Subcutaneous abdominal adipose tissue (tissue), 5 donors: Measurements from ENCODE around the gene INTS1.

ENCODE experiments used
- H3K27ac ChIP-seq: one replicate; pipeline ENCODE4 v1.7.0; 2013; ENCODE audit warnings: low read depth, mild to moderate bottlenecking, inconsistent platforms, low read length, moderate library complexity
- H3K27me3 ChIP-seq, 5 donors: one replicate each; pipeline ENCODE4 v1.7.0; 2013; ENCODE audit warnings: low read length in 5 of 5, inconsistent platforms in 1 of 5; ENCODE audit not compliant: control insufficient read depth in 5 of 5, insufficient read depth in 4 of 5
- H3K36me3 ChIP-seq, 5 donors: one replicate each; pipeline ENCODE4 v1.7.0; 2013; ENCODE audit warnings: low read length in 5 of 5; ENCODE audit not compliant: control insufficient read depth in 5 of 5, insufficient read depth in 5 of 5
- H3K4me1 ChIP-seq, 5 donors: one replicate each; pipeline ENCODE4 v1.7.0; 2013; ENCODE audit warnings: low read length in 5 of 5, mild to moderate bottlenecking in 3 of 5, moderate library complexity in 1 of 5; ENCODE audit not compliant: control insufficient read depth in 5 of 5, insufficient read depth in 5 of 5
- H3K4me3 ChIP-seq, 5 donors: one replicate each; pipeline ENCODE4 v1.7.0; 2013; ENCODE audit warnings: low read length in 5 of 5, low read depth in 1 of 5
- H3K9ac ChIP-seq, 5 donors: one replicate each; pipeline ENCODE4 v1.7.0; 2013; ENCODE audit warnings: low read length in 5 of 5, mild to moderate bottlenecking in 4 of 5, moderate library complexity in 3 of 5
- H3K9me3 ChIP-seq, 5 donors: one replicate each; pipeline ENCODE4 v1.7.0; 2013; ENCODE audit warnings: low read length in 5 of 5; ENCODE audit not compliant: control insufficient read depth in 5 of 5
- donor health status: healthy.
- donor health status: healthy.
- donor health status: healthy.
- donor health status: healthy.
- donor health status: healthy.

The INTS1 gene

GRCh38 chr7:1531263-1531978 is 27.2 kb upstream of the INTS1 start:
- Histone ChIP-seq H3K9me3 (no peaks in the 10 kb centered on the region), H3K36me3 (peaks cover 0 to 8% (median 0%) of the 10 kb centered on the region in 5 donors), H3K27me3 (no peaks in the 10 kb centered on the region), H3K9ac (peak overlapping the region in 4 of 5 donors; percentile 76 to 92 (median 82)), H3K4me1 (peaks cover 9 to 60% (median 44%) of the 10 kb centered on the region in 5 donors), H3K27ac (peak overlapping the region; percentile 97), H3K4me3 (peak overlapping the region; percentile 77 to 85 (median 81))

- Histone ChIP-seq H3K36me3 (peaks cover 0 to 8% (median 0%) of the 10 kb centered on the region in 5 donors), H3K4me1 (peaks cover 8 to 56% (median 39%) of the 10 kb centered on the region in 5 donors), H3K27me3 (no peaks in the 10 kb centered on the region), H3K27ac (no peak overlapping the region), H3K9ac (peak overlapping the region in 1 of 5 donors; percentile 76), H3K9me3 (no peaks in the 10 kb centered on the region), H3K4me3 (peak overlapping the region in 4 of 5 donors; percentile 77 to 85 (median 80))
Measured at GRCh38 chr7:1530946-1531262, 26.7 kb upstream of the INTS1 start.

GRCh38 chr7:1529383-1530116 is 25.4 kb upstream of the INTS1 start:
- no peaks in the 10 kb centered on the region for H3K36me3 ChIP-seq
- peaks cover 8 to 45% (median 35%) of the 10 kb centered on the region in 5 donors for H3K4me1 ChIP-seq
- H3K27ac ChIP-seq = no peak overlapping the region
- no peak overlapping the region for H3K9ac ChIP-seq
- H3K4me3 ChIP-seq = peak overlapping the region in 2 of 5 donors; percentile 55 to 85
- H3K27me3 ChIP-seq = no peaks in the 10 kb centered on the region
- H3K9me3 ChIP-seq = no peaks in the 10 kb centered on the region

GRCh38 chr7:1526271-1526754 is 22.1 kb upstream of the INTS1 start:
- H3K4me1 ChIP-seq = peaks cover 3 to 13% (median 4%) of the 10 kb centered on the region in 5 donors
- H3K27ac ChIP-seq = no peak overlapping the region
- no peaks in the 10 kb centered on the region for H3K36me3 ChIP-seq
- peaks cover 0 to 10% (median 7%) of the 10 kb centered on the region in 5 donors for H3K27me3 ChIP-seq
- peak overlapping the region in 3 of 5 donors; percentile 18 to 48 (median 31) for H3K4me3 ChIP-seq
- no peak overlapping the region for H3K9ac ChIP-seq
- H3K9me3 ChIP-seq = no peaks in the 10 kb centered on the region

- no peak overlapping the region for H3K27ac ChIP-seq
- H3K9ac ChIP-seq = no peak overlapping the region
- no peaks in the 10 kb centered on the region for H3K36me3 ChIP-seq
- peaks cover 0 to 10% (median 7%) of the 10 kb centered on the region in 5 donors for H3K27me3 ChIP-seq
- peaks cover 3 to 11% (median 4%) of the 10 kb centered on the region in 5 donors for H3K4me1 ChIP-seq
- no peak overlapping the region for H3K4me3 ChIP-seq
- H3K9me3 ChIP-seq = no peaks in the 10 kb centered on the region
Measured at GRCh38 chr7:1525409-1525808, 21.2 kb upstream of the INTS1 start.

- no peak overlapping the region for H3K27ac ChIP-seq
- H3K4me3 ChIP-seq = no peak overlapping the region
- H3K27me3 ChIP-seq = peaks cover 0 to 10% (median 7%) of the 10 kb centered on the region in 5 donors
- no peaks in the 10 kb centered on the region for H3K36me3 ChIP-seq
- peaks cover 0 to 4% (median 3%) of the 10 kb centered on the region in 5 donors for H3K4me1 ChIP-seq
- H3K9ac ChIP-seq = no peak overlapping the region
- H3K9me3 ChIP-seq = peaks cover 0 to 3% (median 0%) of the 10 kb centered on the region in 5 donors
Measured at GRCh38 chr7:1523844-1524243, 19.7 kb upstream of the INTS1 start.

- H3K27me3 ChIP-seq = peaks cover 0 to 10% (median 7%) of the 10 kb centered on the region in 5 donors
- H3K36me3 ChIP-seq = no peaks in the 10 kb centered on the region
- peaks cover 0 to 4% (median 3%) of the 10 kb centered on the region in 5 donors for H3K4me1 ChIP-seq
- no peak overlapping the region for H3K4me3 ChIP-seq
- no peak overlapping the region for H3K27ac ChIP-seq
- H3K9me3 ChIP-seq = peaks cover 0 to 6% (median 0%) of the 10 kb centered on the region in 5 donors
- no peak overlapping the region for H3K9ac ChIP-seq
Measured at GRCh38 chr7:1523208-1523607, 19.0 kb upstream of the INTS1 start.

GRCh38 chr7:1521456-1521855 is 17.3 kb upstream of the INTS1 start:
- Histone ChIP-seq H3K4me1 (peaks cover 0 to 3% (median 1%) of the 10 kb centered on the region in 5 donors), H3K4me3 (no peak overlapping the region), H3K27me3 (peaks cover 0 to 12% (median 7%) of the 10 kb centered on the region in 5 donors), H3K9ac (no peak overlapping the region), H3K36me3 (no peaks in the 10 kb centered on the region), H3K27ac (no peak overlapping the region), H3K9me3 (peaks cover 0 to 6% (median 0%) of the 10 kb centered on the region in 5 donors)

GRCh38 chr7:1520539-1521234 is 16.5 kb upstream of the INTS1 start:
- peaks cover 0 to 6% (median 0%) of the 10 kb centered on the region in 5 donors for H3K9me3 ChIP-seq
- H3K27me3 ChIP-seq = peaks cover 0 to 12% (median 7%) of the 10 kb centered on the region in 5 donors
- H3K27ac ChIP-seq = no peak overlapping the region
- no peaks in the 10 kb centered on the region for H3K36me3 ChIP-seq
- H3K9ac ChIP-seq = no peak overlapping the region
- no peak overlapping the region for H3K4me3 ChIP-seq
- peaks cover 0 to 3% (median 0%) of the 10 kb centered on the region in 5 donors for H3K4me1 ChIP-seq
